ENCODE data around the gene ZFC3H1. TPM values are rescaled to one million over a fixed set of nuclear protein-coding genes. Genes with fewer than 3 reads are reported as not detected.

Gene ZFC3H1
- total and polyA plus RNA-seq, 2 of the 13 experiments (the other 11 are each of a cell fraction or from before 2014, with no cell fraction given), result 17.1 to 38.3 TPM

- BruUV-seq (replicated peaks), result no TSS peak
- H3K9me3 ChIP-seq (ENCODE audit: low read length), result no peaks in the 10 kb centered on the region
- peak overlapping the region; percentile 23 for H3K27ac ChIP-seq (ENCODE audit: extremely low read length, insufficient read depth, low read length)
- intact Hi-C loops (cut with micrococcal nuclease; ENCODE audit: unreplicated experiment) (no loop called here), in situ Hi-C loops (cut with HindIII; ENCODE audit: extremely low pct_ligation_motif_present, low pct_unique_long_range_greater_than_20kb) (no loop called here)
- ATAC-seq (no peak), FAIRE-seq (no peak), DNase-seq (ENCODE audit: low spot score) (no peak)
- no peak overlapping the region for H2AFZ ChIP-seq (ENCODE audit: low read length)
- ChIA-PET CTCF (ENCODE audit: low intra/inter-chr PET ratio, low total read pairs) (no interaction called here), POLR2A (interaction anchor here (1.8 kb wide), 1 partner anchor 38 kb away, joined by 3 read pairs; the partner anchor contains the start of gene THAP2)
- H3K27me3 ChIP-seq (ENCODE audit: control insufficient read depth in 1 of 2, insufficient read depth in 2 of 2, low read length in 2 of 2), result no peaks in the 10 kb centered on the region
- no peaks in the 10 kb centered on the region for H3K79me2 ChIP-seq (ENCODE audit: insufficient read depth, low read length)
- no peak overlapping the region for H3K4me2 ChIP-seq (ENCODE audit: low read depth, low read length)
- 99% methylated on average over 5 of the region's 5 CpGs for WGBS (ENCODE audit: low lambda C conversion rate)
- H3K36me3 ChIP-seq (replicated peaks in 1 of 2; ENCODE audit: control insufficient read depth in 1 of 2, insufficient read depth in 2 of 2, low read length in 2 of 2), result peaks cover 15 to 88% of the 10 kb centered on the region in 2 experiments
- no peak overlapping the region for H3K4me3 ChIP-seq (replicated peaks in 1 of 3; ENCODE audit: insufficient read depth in 1 of 3, low read depth in 2 of 3, low read length in 3 of 3)
- no peak overlapping the region for H3K9ac ChIP-seq (ENCODE audit: insufficient read depth, low read depth, low read length)
- H3K4me1 ChIP-seq (ENCODE audit: insufficient read depth, low read length), result peaks cover 7% of the 10 kb centered on the region; the same call in 1 of the 2 replicates
- no peaks in the 10 kb centered on the region for H4K20me1 ChIP-seq (ENCODE audit: insufficient read depth, low read length)
- TF ChIP-seq ZNF251 (CRISPR knock-in tag; IDR thresholded peaks at IDR 0.05) (no peak), EP300 (IDR thresholded peaks at IDR 0.05; ENCODE audit: low read depth in 2 of 2, low read length in 2 of 2) (no peak), EP300 (CRISPR knock-in tag; IDR thresholded peaks at IDR 0.05; ENCODE audit: borderline replicate concordance) (no peak), NKX3-1 (CRISPR knock-in tag; IDR thresholded peaks at IDR 0.05) (no peak), HIC2 (CRISPR knock-in tag; IDR thresholded peaks at IDR 0.05; ENCODE audit: low read depth) (no peak), ARID4A (CRISPR knock-in tag; IDR thresholded peaks at IDR 0.05; ENCODE audit: borderline replicate concordance) (no peak), AFF4 (CRISPR knock-in tag; IDR thresholded peaks at IDR 0.05) (no peak), HNRNPLL (IDR thresholded peaks at IDR 0.05; ENCODE audit: low read depth, low read length, poor library complexity, severe bottlenecking) (no peak), GZF1 (CRISPR knock-in tag; IDR thresholded peaks at IDR 0.05) (no peak), TOPORS (CRISPR knock-in tag; IDR thresholded peaks at IDR 0.05) (no peak), ZNF597 (CRISPR knock-in tag; IDR thresholded peaks at IDR 0.05) (no peak), ZFAT (CRISPR knock-in tag; conservative IDR thresholded peaks at IDR 0.05) (no peak), ZNF329 (CRISPR knock-in tag; IDR thresholded peaks at IDR 0.05; ENCODE audit: low read depth) (no peak), HOXA5 (CRISPR knock-in tag; IDR thresholded peaks at IDR 0.05) (no peak), ONECUT2 (CRISPR knock-in tag; IDR thresholded peaks at IDR 0.05) (no peak)
These were observed 37.5 kb downstream of the ZFC3H1 start for GRCh38 chr12:71626098-71626497.

Data from HepG2 (cell line).